OCI-LY7 (cell line): ENCODE results near the gene CSNK1E. TPM values are rescaled to one million over a fixed set of nuclear protein-coding genes. Genes with fewer than 3 reads are reported as not detected.
A peak's percentile ranks its signal among the peaks of the same experiment; 100 is the strongest.

ENCODE experiments used
- BruUV-seq: library from RNA; stranded (reverse); fragments of 400-500 nt; replicated peaks from 2 replicates; lab custom pipeline; 2021; lab: Mats Ljungman, UMichigan
- CTCF ChIA-PET: fragments of 300-600 bp; sonication (Branson Sonifier 250); formaldehyde crosslinking; loops from one replicate; lab custom pipeline; 2022; ENCODE audit warnings: antibody characterized with exemption; ENCODE audit not compliant: unreplicated experiment; lab: Charles Lee
- POLR2A ChIA-PET: fragments of 300-600 bp; sonication (Branson Sonifier 250); formaldehyde crosslinking; loops from one replicate; lab custom pipeline; 2022; ENCODE audit warnings: antibody characterized with exemption; lab: Charles Lee
- DNase-seq: peaks from one replicate; pipeline ENCODE4 v3.0.0-alpha.2; 2015; ENCODE audit warnings: low spot score
- H2AFZ ChIP-seq: fragments of 200-600 bp; sonication (generic), shearing (Covaris generic); 2 replicates; pipeline ENCODE4 v1.6.1; 2014; ENCODE audit warnings: mild to moderate bottlenecking, antibody characterized with exemption, low read length, moderate library complexity
- H3K27ac ChIP-seq: fragments of 200-600 bp; sonication (generic); 2 replicates; pipeline ENCODE4 v1.5.1; 2014; ENCODE audit warnings: mixed run types, low read depth, mild to moderate bottlenecking, moderate library complexity, low read length, inconsistent platforms; ENCODE audit not compliant: poor library complexity, severe bottlenecking
- H3K36me3 ChIP-seq: fragments of 200-600 bp; sonication (generic); 2 replicates; pipeline ENCODE4 v1.6.1; 2014; ENCODE audit warnings: mild to moderate bottlenecking, antibody characterized with exemption, low read length, moderate library complexity, mixed read lengths; ENCODE audit not compliant: insufficient read depth
- H3K4me1 ChIP-seq: fragments of 200-600 bp; sonication (generic); 2 replicates; pipeline ENCODE4 v1.5.1; 2014; ENCODE audit warnings: mild to moderate bottlenecking, low read length; ENCODE audit not compliant: insufficient read depth, poor library complexity, severe bottlenecking
- H3K4me2 ChIP-seq: fragments of 200-600 bp; sonication (generic); 2 replicates; pipeline ENCODE4 v1.6.1; 2014; ENCODE audit warnings: mild to moderate bottlenecking, low read length
- H3K4me3 ChIP-seq: fragments of 200-600 bp; sonication (generic); 2 replicates; pipeline ENCODE4 v1.5.1; 2014; ENCODE audit warnings: mild to moderate bottlenecking, low read depth, low read length; ENCODE audit not compliant: poor library complexity, severe bottlenecking
- H3K79me2 ChIP-seq: fragments of 200-600 bp; sonication (generic); 2 replicates; pipeline ENCODE4 v1.6.1; 2016; ENCODE audit warnings: low read depth, mild to moderate bottlenecking, low read length, moderate library complexity, mixed read lengths; ENCODE audit not compliant: insufficient read depth
- H3K9me2 ChIP-seq: fragments of 200-600 bp; sonication (generic); 2 replicates; pipeline ENCODE4 v1.6.1; 2016; ENCODE audit warnings: mild to moderate bottlenecking, low read length, mixed read lengths; ENCODE audit not compliant: insufficient read depth
- H3K9me3 ChIP-seq: fragments of 200-600 bp; sonication (generic); 2 replicates; pipeline ENCODE4 v1.6.1; 2014; ENCODE audit warnings: mild to moderate bottlenecking, mixed run types, low read length, mixed read lengths
- H4K20me1 ChIP-seq: fragments of 200-600 bp; sonication (generic); 2 replicates; pipeline ENCODE4 v1.6.1; 2014; ENCODE audit warnings: mild to moderate bottlenecking, antibody characterized with exemption, low read length, moderate library complexity, mixed read lengths; ENCODE audit not compliant: insufficient read depth
- CTCF ChIP-seq: fragments of 200-600 bp; sonication (generic); conservative IDR thresholded peaks from 2 replicates; pipeline ENCODE4 v1.5.1; 2014; ENCODE audit warnings: mild to moderate bottlenecking, antibody characterized with exemption, low read length, moderate library complexity, mixed read lengths
- EZH2phosphoT487 ChIP-seq: fragments of 200-600 bp; sonication (generic); IDR thresholded peaks from 2 replicates; pipeline ENCODE4 v1.6.1; 2018; ENCODE audit warnings: low read depth, borderline replicate concordance, mild to moderate bottlenecking, mixed run types, antibody characterized with exemption, low read length, moderate library complexity, mixed read lengths
- intact Hi-C: fragments of 100-400 bp; cut with micrococcal nuclease; formaldehyde crosslinking; loops from one replicate; pipeline ENCODE4 v1.10.0; 2022; ENCODE audit not compliant: unreplicated experiment
- total RNA-seq, 2 experiments: library from RNA; depleted of rRNA in 1 of 2; stranded (reverse); fragments of >200 nt in 1 of 2; shearing (Covaris generic) in 1 of 2; gene quantifications; 2 replicates each; pipeline ENCODE4 v1.2.3, GENCODE V29; 2014 to 2022

CSNK1E gene
- total RNA-seq, 2 experiments from 2014 or later, result 182 to 203 TPM

- peak overlapping the region; percentile 34 for H3K27ac ChIP-seq
- no TSS peak for BruUV-seq
- H3K36me3 ChIP-seq, result peaks cover 11% of the 10 kb centered on the region; the same call in 1 of the 2 replicates
- peaks cover 37% of the 10 kb centered on the region for H3K4me1 ChIP-seq
- H3K79me2 ChIP-seq, result peaks cover 38% of the 10 kb centered on the region
- peaks cover 18% of the 10 kb centered on the region; the same call in 1 of the 2 replicates for H4K20me1 ChIP-seq
- H3K9me2 ChIP-seq, result no peaks in the 10 kb centered on the region
- intact Hi-C loops, result loop anchor here (5.0 kb wide), 3 partner anchors 56 to 116 kb away; partner anchors contain the start of gene MAFF
- no peak for DNase-seq
- TF ChIP-seq EZH2phosphoT487 (no peak), CTCF (no peak)
- CTCF ChIA-PET, result no interaction called here
- no peaks in the 10 kb centered on the region for H3K9me3 ChIP-seq
- H3K4me2 ChIP-seq, result peak overlapping the region; percentile 80
- H3K4me3 ChIP-seq, result peak overlapping the region; percentile 72
- POLR2A ChIA-PET, result no interaction called here
- H2AFZ ChIP-seq, result peak overlapping the region; percentile 61; the same call in 1 of the 2 replicates
Observed at GRCh38 chr22:38317995-38318715, 922 bp upstream of the CSNK1E start.

DNA sequence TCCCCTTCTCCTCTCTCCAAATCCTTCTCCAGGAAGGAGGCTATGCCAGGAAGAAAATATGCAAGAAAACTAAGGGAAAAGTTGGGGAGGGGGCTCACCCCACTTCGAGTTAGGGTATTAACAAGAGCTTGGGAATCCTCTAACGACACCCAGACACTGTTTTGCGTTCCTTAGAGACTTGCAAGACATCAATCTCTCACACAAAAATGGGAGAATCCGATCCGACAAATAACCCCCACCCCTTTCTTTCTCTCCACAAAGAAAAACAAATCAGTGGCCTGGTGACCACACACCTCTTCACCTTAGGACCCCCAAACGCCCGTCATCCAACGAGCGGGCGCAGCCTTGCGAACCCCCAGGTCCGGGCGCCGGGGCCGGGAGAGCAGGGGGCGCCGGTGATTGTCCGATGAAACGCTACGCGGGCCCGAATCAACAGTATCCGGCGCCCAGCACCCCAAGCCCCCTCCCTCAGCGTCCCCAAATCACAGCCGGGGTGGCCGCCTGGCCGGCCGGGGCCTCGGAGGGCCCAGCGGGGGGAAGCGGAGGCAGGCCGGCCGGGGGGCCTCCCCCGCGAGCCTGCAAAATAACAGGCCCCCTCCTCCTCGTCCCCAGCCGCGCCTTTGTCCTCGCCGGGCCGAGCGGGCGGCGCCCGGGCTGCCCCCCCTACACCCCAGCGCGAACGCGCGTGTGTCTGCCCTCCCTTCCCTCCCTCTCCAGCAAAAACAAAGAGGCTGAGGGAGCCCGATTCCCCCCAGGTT is 690 bp downstream of the CSNK1E start:
- peaks cover 52% of the 10 kb centered on the region for H3K79me2 ChIP-seq
- H3K4me3 ChIP-seq, result peak overlapping the region; percentile 82
- no peaks in the 10 kb centered on the region for H3K9me2 ChIP-seq
- TF ChIP-seq CTCF (no peak; the same call in 1 of the 2 replicates), EZH2phosphoT487 (no peak)
- peak; percentile 54 for DNase-seq
- intact Hi-C loops, result loop anchor here (5.0 kb wide), 3 partner anchors 54 to 114 kb away; partner anchors contain the start of gene MAFF
- no peaks in the 10 kb centered on the region for H3K9me3 ChIP-seq
- H4K20me1 ChIP-seq, result peaks cover 18% of the 10 kb centered on the region; the same call in 1 of the 2 replicates
- H2AFZ ChIP-seq, result peak overlapping the region; percentile 36; the same call in 1 of the 2 replicates
- peak overlapping the region; percentile 77 for H3K27ac ChIP-seq
- BruUV-seq, result no TSS peak
- ChIA-PET CTCF (no interaction called here), POLR2A (no interaction called here)
- peaks cover 53% of the 10 kb centered on the region for H3K4me1 ChIP-seq
- peaks cover 26% of the 10 kb centered on the region for H3K36me3 ChIP-seq
- peak overlapping the region; percentile 85 for H3K4me2 ChIP-seq
